ENCODE data around the gene ZBTB42.

Gene ZBTB42

GRCh38 chr14:104782808-104783139 lies 18.1 kb upstream of the ZBTB42 start:
- no peak for FAIRE-seq

- no peak for FAIRE-seq
These were observed 17.2 kb upstream of the ZBTB42 start for GRCh38 chr14:104783484-104784217.

DNA sequence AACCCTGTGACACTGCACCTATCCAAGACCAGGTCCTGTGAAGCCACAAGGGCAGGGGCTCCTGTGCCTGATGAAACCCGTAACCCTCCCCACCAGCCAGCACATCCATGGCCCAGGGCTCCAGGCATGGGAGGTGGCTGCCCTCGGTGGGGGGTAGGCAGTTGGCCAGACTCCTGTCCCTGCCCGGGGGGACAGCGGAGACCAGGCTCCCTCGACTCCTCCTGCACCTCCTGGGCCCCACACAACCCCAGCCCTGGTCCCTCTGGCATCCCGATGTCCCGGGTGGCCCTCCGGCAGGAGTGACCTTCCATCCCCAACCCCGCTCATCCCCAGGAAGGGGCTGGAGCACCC lies 16.7 kb upstream of the ZBTB42 start:
- FAIRE-seq = no peak

DNA sequence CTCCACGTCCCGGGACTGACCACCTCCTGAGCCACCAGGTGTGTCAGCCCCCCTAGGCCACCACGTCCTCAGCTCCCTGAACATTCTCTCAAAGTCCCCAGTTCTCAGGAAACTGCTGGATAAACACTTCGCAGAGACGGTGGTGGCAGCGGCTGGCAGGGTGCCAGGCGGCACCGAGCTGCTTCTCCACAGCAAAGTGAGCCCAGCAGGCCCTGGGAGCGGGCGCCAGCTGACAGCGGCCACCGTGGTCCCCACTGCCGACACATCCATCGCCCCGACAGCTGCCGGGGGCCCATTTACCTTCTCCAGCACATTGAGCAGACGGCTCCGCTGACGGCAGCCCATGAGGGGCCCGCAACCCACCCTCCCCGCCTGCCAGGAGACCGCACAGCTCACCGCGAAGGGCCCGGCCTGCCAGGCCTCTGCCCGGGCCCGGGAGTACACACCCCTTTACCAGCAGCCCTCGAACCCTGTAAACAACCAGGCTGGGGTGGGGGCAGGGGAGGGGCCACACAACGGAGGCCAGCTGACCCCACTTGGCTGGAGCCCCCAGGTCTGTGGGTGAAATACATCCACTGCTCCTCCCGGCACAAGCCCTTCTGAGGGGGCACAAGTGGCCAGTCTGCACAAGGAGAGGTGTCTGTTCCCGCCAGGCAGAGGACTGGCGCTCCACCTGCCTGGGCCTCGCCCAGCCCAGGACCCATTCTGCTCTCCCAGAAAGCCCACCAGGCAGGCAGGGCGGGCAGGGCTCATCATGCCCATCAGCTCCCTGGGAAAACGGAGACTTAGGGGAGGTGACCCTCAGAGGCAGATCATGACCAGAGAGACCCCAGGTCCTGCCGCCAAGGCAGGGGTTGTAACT lies 15.8 kb upstream of the ZBTB42 start:
- FAIRE-seq = no peak

DNA sequence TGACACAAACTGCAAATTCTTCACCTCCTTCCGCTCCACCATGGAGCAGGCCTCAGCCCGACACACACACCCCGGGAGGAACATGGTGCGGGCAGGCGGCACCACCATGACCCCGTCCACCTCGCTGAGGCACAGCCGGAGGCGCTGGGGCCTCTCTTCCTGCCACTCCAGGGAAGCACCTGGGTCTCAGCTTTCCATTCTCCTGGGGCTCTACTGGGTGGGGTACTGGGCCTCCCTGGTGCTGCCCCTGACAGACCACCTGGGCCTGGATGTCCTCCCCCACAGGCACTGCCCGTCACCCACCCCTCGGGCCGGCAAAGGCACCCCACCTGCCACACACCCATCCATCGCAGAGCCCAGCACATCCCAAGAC lies 15.2 kb upstream of the ZBTB42 start:
- no peak for FAIRE-seq

- FAIRE-seq = no peak
These were observed 14.8 kb upstream of the ZBTB42 start for GRCh38 chr14:104786091-104786586.

- no peak for FAIRE-seq
These were observed 13.9 kb upstream of the ZBTB42 start for GRCh38 chr14:104786726-104787675.

DNA sequence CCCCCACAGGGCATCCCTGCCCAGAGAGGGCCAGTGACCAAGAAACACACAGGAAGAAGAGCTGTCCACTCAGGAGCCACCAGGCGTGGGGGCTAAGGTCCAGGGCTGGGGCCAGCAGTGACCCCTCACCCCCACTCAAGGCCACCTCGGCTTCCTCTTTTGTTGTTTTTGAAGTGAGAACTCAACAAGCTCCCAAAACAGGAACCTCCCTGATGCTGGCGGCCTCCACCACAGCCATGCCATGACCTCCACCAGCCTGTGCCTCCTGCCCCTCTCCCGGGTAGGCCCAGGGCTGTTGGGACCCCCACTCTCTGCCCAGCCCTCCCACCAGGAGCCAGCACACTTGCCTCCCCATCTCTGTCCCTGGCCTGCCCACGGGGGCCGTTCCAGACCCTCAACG lies 13.2 kb upstream of the ZBTB42 start:
- FAIRE-seq = no peak

GRCh38 chr14:104788161-104788818 lies 12.6 kb upstream of the ZBTB42 start:
- FAIRE-seq = no peak

- no peak for FAIRE-seq
These were observed 11.8 kb upstream of the ZBTB42 start for GRCh38 chr14:104788873-104789663.

GRCh38 chr14:104789752-104790743 lies 10.9 kb upstream of the ZBTB42 start:
- no peak for FAIRE-seq

GRCh38 chr14:104791425-104791824 lies 9.5 kb upstream of the ZBTB42 start:
- no peak for FAIRE-seq

GRCh38 chr14:104792101-104792884 lies 8.6 kb upstream of the ZBTB42 start:
- FAIRE-seq = no peak

GRCh38 chr14:104792945-104793702 lies 7.8 kb upstream of the ZBTB42 start:
- no peak for FAIRE-seq

- no peak for FAIRE-seq
These were observed 7.3 kb upstream of the ZBTB42 start for GRCh38 chr14:104793703-104793959.

DNA sequence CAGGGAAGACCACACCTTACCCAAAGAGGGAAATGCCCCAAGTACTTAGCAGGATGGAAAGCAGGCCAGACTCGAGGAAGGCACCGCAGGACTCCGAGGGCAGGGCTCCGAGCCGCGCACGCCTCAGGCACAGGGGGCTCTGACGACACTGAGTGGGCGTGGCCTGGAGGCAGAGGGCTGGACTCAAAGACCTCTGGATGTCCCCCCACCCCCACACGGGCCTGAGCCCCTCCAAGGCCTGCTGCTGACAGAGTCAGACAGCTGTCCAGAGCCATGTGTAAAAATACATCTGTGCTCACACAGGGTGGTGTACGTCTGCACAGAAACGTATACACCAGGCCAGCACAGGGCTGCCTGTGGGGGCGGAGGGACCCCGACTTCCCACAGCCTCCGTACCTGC lies 6.8 kb upstream of the ZBTB42 start:
- FAIRE-seq = no peak

GRCh38 chr14:104794631-104794992 lies 6.3 kb upstream of the ZBTB42 start:
- no peak for FAIRE-seq

- FAIRE-seq = no peak
These were observed 5.7 kb upstream of the ZBTB42 start, which contains the start of gene AKT1 for GRCh38 chr14:104794993-104795780. TSS of gene AKT1 (minus strand) at chr14:104795748. CDS start at chr14:104792643, 3,105 bp downstream.

Data from colon (tissue), 2 donors.